Ecto neural progenitor cell (in vitro differentiated cells): Measurements from ENCODE around the gene SEMA3G.

Experiments used
- DNase-seq: peaks from one replicate; pipeline ENCODE4 v3.0.0-alpha.2; 2018; ENCODE audit warnings: low spot score

Gene SEMA3G

DNA sequence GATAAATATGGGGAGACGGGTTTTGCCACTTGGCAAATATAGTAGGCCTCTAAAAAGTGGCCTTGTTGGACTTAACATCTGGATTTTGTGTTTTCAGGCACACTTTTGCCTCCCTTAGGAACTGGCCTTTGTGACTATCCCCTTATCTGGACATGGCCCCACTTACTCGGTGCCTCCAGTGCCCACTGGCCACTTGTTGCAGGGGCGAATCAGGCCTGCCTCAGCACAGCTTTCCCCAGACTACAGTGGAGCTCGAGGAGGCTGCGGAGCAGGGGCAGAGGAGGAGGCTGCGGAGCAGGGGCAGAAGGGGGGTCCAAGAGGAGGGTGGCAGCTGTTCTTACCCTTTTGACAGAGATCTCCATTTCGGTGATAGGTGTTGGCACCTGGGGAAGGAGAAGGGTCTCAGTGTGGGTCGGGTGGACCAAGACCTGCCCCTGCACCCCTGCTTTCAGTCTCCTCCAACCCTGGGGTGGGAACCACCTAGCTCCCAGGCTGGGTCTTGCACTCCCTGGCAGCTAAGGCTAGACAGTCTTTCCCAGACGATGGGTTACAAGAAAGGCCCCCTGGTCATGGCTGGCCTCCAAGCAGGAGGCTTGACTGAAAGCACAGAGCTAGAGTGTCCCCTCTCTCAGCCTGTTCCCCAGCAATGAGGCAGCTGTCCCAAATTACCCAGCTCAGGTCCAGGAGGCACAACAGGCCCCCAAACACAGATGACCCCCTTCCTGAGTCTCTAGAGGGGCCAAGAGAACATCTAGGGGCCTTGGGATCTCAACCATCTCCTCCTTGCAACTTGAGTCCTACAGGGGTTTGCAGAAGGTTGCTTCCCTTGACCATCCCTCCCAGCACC, 6.1 kb downstream of the SEMA3G start:
- DNase-seq: no peak

DNA sequence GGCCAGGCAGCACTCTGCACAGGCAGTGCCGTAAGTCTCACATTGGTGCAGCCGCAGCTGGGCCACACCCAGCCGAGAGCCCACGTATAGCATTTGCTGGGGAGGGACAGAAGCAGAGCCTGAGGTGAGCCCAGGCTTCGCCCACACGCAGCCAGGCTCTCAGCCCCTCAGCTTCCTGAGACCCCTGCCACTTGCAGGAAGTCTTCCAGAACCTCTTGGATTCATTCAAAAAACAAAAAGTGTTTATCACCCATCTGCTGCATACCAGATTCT, 6.9 kb downstream of the SEMA3G start:
- DNase-seq: no peak

- no peak for DNase-seq
These were observed 7.4 kb downstream of the SEMA3G start for GRCh38 chr3:52437326-52438103.

DNA sequence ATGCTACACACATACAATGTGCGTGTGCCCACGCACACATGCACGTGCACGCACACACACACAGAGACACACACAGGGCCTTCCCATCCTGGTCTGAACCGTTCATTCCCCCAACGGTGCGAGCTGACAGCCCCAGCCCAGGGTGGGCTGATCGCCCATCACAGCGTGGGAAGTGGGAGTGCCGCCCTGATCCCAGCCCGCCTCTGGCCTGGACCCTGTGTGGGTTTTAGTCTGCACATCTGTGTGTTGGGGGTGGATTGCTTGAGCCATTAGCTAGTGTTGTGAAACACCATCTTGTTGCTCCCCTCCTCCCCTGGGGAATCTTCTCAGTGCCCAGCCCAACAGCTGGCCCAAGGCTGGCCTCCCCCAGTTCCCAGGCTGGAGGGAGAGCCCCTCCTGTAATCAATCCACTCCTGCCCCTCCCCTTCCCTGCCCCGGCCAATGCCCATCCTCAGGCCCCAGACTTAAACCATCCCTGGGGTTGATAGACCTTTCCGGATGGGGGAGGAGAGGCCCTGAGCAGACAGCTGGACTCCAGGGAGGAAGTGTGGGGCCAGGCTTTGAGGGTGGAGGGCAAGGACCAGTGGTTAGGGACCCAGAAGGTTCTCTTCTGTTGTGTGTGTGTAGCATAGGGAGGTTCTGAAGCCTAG, 8.3 kb downstream of the SEMA3G start:
- peak; percentile 39 for DNase-seq

- peak; percentile 41 for DNase-seq
These were observed 9.4 kb downstream of the SEMA3G start for GRCh38 chr3:52435246-52436101.

DNA sequence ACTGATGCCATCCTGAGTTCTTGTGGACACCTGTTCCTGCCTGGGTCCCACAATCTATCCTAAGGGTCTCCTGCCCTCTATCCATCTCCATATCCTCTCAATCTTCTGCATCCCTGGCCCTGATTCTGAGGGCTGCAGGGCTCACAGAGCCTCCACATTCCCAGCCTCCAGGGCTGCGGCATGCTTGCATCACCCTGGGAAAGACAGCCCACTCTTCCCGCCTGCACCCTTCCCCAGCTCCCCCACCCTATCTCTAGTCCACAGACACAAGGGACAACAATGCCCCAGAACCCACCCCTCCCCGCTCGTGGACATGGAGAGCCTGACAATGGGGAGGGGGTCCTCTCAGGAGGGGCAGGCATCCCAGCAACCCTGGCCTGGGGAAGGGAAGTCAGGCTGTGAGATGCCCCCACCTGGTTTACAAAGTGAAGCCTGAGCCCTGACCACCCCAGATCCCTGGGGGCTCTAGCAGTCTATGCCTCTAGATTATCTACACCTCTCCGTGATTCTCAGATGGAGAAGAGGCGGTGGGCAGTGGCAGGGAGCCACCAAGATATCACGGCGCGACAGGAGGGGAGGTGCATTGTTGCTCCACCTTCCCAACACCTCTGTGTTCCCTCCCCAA, 10.3 kb downstream of the SEMA3G start:
- DNase-seq: no peak

DNA sequence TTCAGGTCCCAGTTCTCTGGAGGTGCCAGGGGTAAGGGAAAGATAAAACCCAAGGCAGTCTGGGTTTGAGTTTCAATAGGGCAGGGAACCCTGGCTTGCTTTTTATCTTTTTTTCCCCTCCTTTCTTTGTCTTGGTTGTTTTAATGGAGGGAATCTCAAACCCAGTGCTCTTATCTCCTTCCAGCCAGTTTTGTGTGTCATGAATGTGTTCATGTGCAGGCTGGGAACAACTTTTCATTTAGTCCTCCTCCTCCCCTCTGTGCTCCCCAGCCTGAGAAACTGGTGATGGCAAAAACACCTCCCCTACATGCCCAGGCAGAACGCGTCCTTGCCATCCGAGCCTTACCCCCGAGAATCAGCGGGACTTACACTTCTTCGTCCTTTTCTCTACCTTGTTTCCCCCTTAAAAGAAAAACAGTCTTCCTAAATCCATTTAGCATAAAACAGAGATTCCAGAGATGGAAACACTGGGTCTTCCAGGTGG, 10.9 kb downstream of the SEMA3G start:
- DNase-seq: no peak

- DNase-seq: peak; percentile 63
These were observed 11.4 kb downstream of the SEMA3G start for GRCh38 chr3:52433328-52433995.

GRCh38 chr3:52432691-52433141, 12.2 kb downstream of the SEMA3G start:
- DNase-seq: no peak

- DNase-seq: no peak
These were observed 12.7 kb downstream of the SEMA3G start for GRCh38 chr3:52432225-52432624.

DNA sequence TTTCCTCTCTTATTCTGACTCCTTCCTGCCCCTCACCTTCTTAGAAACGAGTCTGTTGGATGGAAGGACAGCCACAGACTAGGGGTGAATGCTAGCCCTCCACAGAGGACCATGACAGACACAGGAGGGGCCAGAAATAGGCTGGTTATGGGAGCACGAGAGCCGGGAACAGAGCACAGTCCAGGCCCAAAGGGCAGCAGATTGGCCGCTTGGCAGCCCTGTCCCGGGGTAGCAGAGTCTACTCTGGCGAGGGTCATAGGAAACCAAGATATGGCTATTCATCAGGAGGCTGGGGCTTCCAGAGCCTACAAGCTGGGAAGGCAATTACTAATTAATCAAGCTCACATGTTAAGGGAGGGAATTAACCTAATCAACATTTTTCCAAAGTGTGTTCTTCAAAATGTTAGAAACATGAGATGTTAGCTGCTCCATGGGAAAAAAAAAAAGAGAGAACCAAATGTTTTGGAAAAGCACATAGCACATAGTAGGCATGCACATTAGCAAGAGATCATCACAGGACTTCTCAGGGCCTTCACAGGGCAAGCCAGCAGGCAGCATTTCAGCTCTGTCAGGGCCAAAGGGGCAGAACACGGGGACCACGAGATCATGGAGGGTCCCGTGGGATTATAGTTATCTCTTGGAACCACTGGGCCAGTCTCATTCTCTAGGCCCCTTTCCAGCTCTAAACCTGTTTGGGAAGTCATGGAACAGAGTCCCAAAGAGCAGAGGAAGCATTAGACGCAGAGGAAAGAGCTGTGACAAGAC, 13.3 kb downstream of the SEMA3G start:
- no peak for DNase-seq

DNA sequence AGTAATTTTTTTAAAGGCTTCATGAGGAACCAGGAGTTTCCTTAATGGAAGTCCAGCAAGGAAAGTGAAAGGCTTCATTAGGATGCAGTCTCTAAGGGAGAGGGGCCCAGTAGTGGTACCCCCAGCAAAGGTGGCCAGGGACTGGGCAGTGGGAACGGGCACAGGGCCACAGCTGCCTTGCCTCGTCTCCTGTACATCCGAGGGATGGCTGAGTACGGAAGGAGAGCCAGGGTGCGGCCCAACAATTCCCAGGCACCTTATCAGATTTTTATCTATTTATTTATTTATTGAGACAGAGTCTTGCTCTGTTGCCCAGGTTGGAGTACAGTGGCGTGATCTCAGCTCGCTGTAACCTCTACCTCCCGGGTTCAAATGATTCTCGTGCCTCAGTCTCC, 14.5 kb downstream of the SEMA3G start:
- DNase-seq: no peak

DNA sequence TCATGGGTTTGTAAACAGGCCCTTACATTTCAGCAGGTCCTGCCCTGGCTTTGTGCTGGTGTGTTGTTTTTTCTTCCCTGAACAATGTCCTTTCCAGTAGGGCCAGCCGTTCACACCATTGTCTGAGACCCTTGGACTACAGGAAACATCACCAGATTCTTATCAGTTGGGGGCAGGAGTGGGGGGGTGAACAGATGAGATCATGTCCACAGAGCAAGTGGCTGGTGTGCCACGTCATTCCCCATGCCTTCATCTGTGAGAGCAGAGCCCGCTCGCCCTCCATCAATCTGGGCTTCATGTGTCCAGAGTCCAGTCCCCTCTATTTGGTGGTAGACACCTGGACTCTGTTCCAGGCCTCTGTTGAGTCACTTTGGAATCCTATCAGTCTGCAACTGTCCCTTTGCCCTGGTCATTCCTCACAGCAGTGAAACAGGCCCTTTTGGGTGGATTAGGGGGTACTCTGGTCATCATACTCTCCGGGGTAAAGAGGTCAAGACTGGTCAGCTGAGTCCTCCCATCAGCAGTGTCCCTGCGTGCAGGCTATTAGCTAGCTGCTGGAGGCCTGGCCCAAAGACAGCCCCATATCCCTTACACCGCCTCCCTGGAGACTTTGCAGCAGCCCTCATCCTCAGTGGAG, 15.0 kb downstream of the SEMA3G start:
- no peak for DNase-seq

DNA sequence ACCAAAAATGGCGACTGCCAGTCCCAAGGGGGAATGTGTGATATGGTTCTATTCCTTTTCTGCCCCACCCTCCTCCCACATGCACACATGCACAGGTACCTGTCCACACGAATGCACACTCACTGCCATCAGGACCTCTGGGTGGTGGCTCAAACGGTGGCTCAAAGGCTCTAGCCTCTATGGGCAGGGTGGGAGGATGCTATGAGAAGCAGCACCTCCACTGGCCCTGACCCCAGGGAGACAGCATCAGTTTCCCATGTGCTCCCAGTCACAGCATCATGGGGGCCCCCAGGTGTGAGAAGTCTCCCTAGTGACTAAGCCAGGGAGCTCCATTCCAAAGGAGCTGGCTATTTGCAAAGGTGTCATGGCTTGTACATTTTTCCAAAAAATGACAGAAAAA, 15.9 kb downstream of the SEMA3G start:
- DNase-seq: no peak

GRCh38 chr3:52428151-52429005, 16.5 kb downstream of the SEMA3G start:
- DNase-seq: no peak

DNA sequence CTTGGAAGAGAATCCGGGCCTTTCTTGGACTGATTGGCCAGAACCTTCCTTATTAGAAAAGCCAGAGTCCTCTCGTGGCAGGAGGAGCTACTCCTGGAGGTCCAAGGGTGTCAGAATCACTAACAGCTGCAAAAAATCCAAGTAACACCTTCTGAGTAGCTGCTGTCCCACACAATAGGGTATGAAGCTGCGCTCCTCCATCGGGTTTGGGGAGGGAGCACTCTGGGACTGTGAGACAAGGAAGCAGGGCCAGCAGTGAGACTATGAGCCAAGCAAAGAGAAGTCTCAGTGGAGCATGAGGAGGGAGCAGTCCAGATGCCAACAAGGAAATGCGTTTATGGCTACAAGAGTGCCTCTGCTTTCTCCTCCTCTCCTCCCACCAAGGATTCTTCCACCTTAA, 21.7 kb downstream of the SEMA3G start:
- DNase-seq: no peak

- DNase-seq: no peak
These were observed 22.2 kb downstream of the SEMA3G start for GRCh38 chr3:52422669-52423068.

DNA sequence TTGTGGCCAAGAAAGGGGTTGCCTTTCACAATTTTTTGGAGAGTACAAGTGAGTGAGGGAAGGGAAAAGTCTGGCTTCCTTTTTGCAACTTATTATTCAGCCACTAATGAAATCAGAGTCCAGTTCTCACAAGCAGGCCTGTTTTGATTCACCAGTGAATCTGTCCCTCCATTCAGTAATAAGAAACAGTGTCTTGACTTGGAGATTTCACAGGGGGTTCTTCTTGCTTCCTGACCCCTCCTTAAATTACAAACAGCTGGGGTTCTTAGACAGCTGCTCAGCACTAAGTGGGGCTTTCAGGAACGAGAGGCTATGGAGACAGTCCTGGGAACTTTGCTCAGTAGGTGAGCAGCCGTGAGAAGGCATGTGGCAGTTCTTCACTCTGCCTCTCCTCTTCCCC, 24.5 kb downstream of the SEMA3G start:
- no peak for DNase-seq

GRCh38 chr3:52415800-52416199, 29.1 kb downstream of the SEMA3G start:
- no peak for DNase-seq
